Uterus (tissue), 2 donors: ENCODE data around the gene GNA12.

Source experiments
- CTCF ChIP-seq, 4 experiments: fragments of 200-600 bp in 2 of 4; fragments of 450-650 bp in 2 of 4; sonication (generic) in 2 of 4; IDR thresholded peaks; one replicate each; pipeline ENCODE4 v1.5.1; 2016 to 2019; ENCODE audit warnings: antibody characterized with exemption in 4 of 4, mild to moderate bottlenecking in 2 of 4, moderate library complexity in 1 of 4
- POLR2A ChIP-seq, 2 donors: fragments of 450-650 bp; IDR thresholded peaks; one replicate each; pipeline ENCODE4 v1.6.1; 2016; ENCODE audit warnings: antibody characterized with exemption in 2 of 2, mild to moderate bottlenecking in 1 of 2, moderate library complexity in 1 of 2

GRCh38 chr7:2730846-2731770 is 113.0 kb downstream of the GNA12 start:
- TF ChIP-seq CTCF (IDR thresholded peaks at IDR 0.05) (no peak), POLR2A (IDR thresholded peaks at IDR 0.05) (no peak)
